ENCODE measurements around the gene MIB2. TPM values are rescaled to one million over a fixed set of nuclear protein-coding genes. Genes with fewer than 3 reads are reported as not detected.

The MIB2 gene
- 10 to 100 TPM; 40.0 to 42.8 TPM for total RNA-seq

DNA sequence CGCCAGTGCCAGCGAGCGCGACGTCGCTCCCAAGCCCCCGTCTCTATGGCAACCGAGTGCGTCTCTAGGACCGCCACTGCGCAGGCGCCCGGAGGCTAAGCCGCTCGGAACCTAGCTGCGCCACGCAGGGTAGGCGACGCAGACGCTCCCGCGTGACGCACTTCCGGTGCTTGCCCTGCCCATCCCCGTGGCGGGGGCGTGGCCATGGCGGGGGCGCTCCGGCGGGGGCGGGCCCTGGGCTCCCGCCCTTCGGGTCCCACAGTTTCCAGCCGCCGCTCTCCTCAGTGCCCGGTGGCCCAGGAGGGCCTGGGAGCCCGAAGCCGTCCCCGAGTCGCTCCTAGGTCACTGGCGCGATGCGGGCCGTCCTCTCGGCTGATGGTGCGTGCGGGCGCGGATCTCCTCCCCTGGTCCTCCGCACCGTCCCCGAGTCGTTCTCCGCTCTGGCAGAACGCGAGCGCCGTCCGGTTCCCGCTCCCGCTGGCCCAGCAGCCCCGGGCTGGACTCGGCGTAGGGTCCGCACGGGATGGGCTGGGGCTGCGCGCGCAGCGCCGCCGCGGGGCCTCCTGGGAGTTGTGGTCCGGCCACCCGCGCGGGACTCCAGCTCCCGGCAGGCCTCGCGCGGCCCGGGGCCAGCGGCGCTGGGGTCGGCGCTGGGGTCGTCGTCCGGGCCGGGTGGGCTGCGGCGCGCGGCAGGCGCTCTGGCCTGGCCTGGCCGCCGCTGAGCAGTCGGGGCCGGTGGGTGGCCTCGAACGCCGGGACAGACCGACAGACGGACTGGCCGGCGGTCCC, at the start of gene MIB2:
Gene MIB2, plus strand, starts transcription at position 245 of the 789 bp plus-strand sequence. CDS start 7,953 bp downstream, outside the sequence.
- Mint-ChIP-seq H3K36me3 (ENCODE audit: low read depth) (peaks cover 7% of the 10 kb centered on the region), H3K4me1 (peaks cover 30% of the 10 kb centered on the region), H3K27ac (peak within 1 kb of the TSS; percentile 97), H3K27me3 (no peaks in the 10 kb centered on the region), H3K9me3 (no peaks in the 10 kb centered on the region), H3K4me3 (peak within 1 kb of the TSS; percentile 89)
- CTCF ChIA-PET, result interaction anchor here (0.5 to 1.4 kb wide), 10 partner anchors 11 to 631 kb away, joined by 3 to 4 read pairs (median 3); partner anchors contain the start of gene CCNL2
- peak; percentile 97 for DNase-seq
- POLR2A ChIA-PET, result interaction anchor here (0.5 kb wide), 1 partner anchor 64 kb away, joined by 3 read pairs; no protein-coding TSS in a partner anchor

DNA sequence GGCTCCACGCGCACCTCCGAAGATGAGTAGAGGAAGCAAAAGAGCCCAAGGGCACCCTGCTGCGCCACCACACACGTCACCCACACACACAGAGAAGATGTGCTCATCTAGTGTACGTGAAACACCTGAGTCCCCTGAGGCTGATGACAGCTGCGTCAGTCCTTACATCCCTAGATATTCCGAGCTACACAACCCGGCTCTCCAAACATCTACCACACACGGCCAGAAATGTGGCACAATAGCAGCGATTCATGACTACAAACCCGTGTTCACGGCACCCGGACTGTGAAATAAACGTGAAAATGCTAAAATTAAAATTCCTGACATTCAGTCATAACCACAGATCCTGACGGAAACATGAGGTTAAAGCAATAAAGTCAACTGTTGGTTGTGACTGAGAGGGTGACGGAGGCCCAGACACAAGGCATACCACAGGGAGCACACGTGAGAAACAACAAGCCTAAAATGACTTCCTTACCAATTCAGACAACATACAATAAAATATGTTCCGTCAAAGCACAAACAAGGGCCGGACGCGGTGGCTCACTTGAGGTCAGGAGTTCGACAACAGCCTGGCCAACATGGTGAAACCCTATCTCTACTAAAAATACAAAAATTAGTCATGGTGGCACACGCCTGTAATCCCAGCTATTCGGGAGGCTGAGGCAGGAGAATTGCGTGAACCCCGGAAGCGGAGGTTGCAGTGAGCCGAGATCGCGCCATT, 48.0 kb upstream of the MIB2 start:
- Mint-ChIP-seq H3K4me3 (no peak overlapping the region), H3K36me3 (ENCODE audit: low read depth) (peaks cover 45% of the 10 kb centered on the region), H3K27ac (no peak overlapping the region), H3K4me1 (peaks cover 27% of the 10 kb centered on the region), H3K9me3 (no peaks in the 10 kb centered on the region), H3K27me3 (no peaks in the 10 kb centered on the region)
- DNase-seq, result no peak
- ChIA-PET CTCF (no interaction called here), POLR2A (no interaction called here)

DNA sequence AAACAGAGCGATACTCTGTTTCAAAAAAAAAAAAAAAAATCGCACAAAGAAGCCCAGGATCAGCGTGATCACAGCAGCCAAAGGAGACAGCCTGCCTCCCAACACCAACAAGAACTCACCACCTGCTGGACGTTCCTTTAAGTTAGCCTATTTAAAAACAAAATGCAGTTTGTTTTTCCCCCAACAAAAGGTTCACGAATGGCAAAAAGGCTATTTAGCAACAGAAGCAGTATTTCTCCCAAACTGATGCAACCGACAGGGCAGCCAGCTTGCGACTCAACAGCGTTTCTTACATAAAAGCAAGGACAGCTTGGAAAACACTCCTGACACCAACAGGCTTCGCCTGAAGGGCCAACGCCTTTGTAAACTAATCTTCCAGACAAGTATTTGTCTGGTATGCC, 47.4 kb upstream of the MIB2 start:
- Mint-ChIP-seq H3K27me3 (no peaks in the 10 kb centered on the region), H3K9me3 (no peaks in the 10 kb centered on the region), H3K4me3 (no peak overlapping the region), H3K4me1 (peaks cover 30% of the 10 kb centered on the region), H3K36me3 (ENCODE audit: low read depth) (peaks cover 44% of the 10 kb centered on the region), H3K27ac (no peak overlapping the region)
- ChIA-PET CTCF (no interaction called here), POLR2A (no interaction called here)
- DNase-seq, result no peak

DNA sequence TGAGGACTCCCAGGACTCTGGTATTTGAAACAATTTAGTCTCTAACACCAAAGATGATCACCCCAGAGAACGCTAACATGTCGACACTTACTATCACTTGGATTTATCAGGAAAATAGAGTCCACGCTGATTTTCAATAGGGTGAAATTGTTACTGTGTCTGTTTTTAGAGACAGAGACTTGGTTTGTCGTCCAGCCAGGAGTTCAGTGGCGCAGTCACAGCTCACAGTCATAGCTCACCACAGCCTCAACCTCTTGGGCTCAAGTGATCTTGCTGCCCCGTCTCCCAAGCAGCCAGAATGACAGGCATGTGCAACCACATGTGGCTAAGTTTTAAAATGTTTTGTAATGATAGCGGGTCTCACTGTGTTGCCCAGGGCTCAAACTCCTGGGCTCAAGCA, 46.0 kb upstream of the MIB2 start:
- POLR2A ChIA-PET, result no interaction called here
- no peak for DNase-seq
- Mint-ChIP-seq H3K27me3 (no peaks in the 10 kb centered on the region), H3K4me1 (peaks cover 34% of the 10 kb centered on the region), H3K4me3 (no peak overlapping the region), H3K9me3 (no peaks in the 10 kb centered on the region), H3K36me3 (ENCODE audit: low read depth) (peaks cover 42% of the 10 kb centered on the region), H3K27ac (no peak overlapping the region)
- CTCF ChIA-PET, result no interaction called here

DNA sequence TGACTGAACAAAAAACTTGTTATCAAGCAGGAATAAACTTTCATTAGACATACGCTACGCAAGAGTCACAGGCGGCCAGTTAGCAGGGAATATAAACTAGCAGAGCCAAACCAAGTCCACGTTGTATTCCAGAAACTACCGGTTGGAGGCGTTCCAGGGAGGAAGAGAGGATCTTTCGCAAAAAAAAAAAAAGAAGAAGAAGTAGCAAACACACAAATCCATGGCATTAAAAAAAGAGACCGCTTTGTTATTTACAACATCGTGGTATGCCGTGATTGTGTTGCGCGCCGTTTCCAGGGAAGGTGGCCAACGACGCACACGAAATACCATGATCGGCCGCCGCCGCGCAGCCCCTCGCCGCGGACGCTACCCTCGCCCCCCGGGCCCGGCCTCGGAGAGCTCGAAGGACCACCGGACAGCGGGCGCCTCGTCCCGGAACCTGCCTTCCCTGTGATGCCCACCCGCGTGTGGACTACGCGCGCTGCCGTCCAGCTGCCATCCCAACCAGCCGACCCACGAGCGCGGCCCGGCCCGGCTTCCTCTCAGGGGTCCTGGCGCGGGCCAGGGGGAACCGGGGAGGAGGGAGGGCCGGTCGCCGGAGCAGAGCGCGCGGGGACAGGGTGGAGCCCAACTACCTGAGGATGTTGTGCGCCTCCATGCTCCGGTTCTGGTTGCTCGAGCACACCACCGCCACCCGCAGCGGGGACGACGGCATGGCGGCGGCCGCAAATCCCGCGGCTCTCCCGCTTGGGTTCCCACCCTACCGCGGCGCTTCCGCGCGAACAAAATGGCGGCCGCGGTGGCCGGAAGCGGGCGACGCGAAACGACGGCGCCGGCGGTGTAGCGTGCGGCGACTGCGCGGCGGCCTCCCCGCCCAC, 41.2 kb upstream of the MIB2 start:
- H3K4me1 Mint-ChIP-seq, result peaks cover 36% of the 10 kb centered on the region
- H3K27ac Mint-ChIP-seq, result peak overlapping the region; percentile 99
- CTCF ChIA-PET, result no interaction called here

DNA sequence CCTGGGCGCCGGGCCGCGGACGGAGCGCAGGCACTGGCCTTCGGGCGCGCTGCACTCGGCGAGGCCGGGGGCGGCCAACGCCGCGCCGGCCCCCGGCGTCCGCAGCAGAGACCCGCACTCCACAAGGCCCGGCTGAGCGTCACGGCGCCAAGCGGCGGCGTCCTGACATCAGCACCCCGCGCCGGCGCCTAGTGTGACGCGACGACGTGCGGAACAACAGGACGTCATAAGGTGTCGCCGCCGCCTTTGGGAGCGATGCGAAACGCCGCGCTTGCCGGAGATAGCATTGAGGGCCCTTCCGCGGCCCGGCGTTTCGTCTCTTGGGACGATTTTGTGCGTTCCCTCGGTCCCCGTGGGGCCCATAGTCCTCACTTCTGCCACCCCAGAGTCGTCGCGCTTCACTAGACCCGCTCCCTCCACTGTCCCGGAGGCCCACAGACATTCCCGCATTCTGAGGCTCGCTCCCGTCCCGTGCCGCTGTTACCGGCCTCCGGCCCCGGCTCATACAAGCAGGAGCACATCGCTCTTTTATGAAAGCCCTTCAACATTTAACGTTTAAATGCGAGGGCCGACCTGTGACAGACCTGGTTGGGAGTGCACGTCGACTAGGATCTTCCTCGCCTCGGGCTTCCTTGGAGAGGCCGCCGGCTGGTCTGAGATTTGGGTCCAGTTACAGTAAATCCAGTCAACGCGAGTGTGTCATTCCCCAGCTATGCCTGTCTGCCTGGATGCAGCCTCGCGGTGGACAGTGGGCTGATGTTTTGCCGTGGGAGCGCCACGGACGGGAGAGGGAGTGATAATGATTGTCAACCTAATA, 40.4 kb upstream of the MIB2 start, which contains the start of gene SSU72:
Gene SSU72, minus strand, starts transcription at position 143 of the 817 bp plus-strand sequence. CDS start 306 bp downstream, outside the sequence.
- peak within 1 kb of the TSS; percentile 100 for H3K27ac Mint-ChIP-seq
- H3K36me3 Mint-ChIP-seq (ENCODE audit: low read depth), result peaks cover 18% of the 10 kb centered on the region
- H3K9me3 Mint-ChIP-seq, result no peaks in the 10 kb centered on the region
- POLR2A ChIA-PET, result no interaction called here
- peak within 1 kb of the TSS; percentile 98 for H3K4me3 Mint-ChIP-seq
- CTCF ChIA-PET, result no interaction called here
- peaks cover 30% of the 10 kb centered on the region for H3K4me1 Mint-ChIP-seq
- peak; percentile 94 for DNase-seq
- no peaks in the 10 kb centered on the region for H3K27me3 Mint-ChIP-seq

More for the DNA sequence above, 41.2 kb upstream of the MIB2 start:
- POLR2A ChIA-PET, result no interaction called here
- peak; percentile 71 for DNase-seq
- H3K4me3 Mint-ChIP-seq, result peak overlapping the region; percentile 98
- H3K9me3 Mint-ChIP-seq, result no peaks in the 10 kb centered on the region
- peaks cover 18% of the 10 kb centered on the region for H3K36me3 Mint-ChIP-seq (ENCODE audit: low read depth)
- H3K27me3 Mint-ChIP-seq, result no peaks in the 10 kb centered on the region

DNA sequence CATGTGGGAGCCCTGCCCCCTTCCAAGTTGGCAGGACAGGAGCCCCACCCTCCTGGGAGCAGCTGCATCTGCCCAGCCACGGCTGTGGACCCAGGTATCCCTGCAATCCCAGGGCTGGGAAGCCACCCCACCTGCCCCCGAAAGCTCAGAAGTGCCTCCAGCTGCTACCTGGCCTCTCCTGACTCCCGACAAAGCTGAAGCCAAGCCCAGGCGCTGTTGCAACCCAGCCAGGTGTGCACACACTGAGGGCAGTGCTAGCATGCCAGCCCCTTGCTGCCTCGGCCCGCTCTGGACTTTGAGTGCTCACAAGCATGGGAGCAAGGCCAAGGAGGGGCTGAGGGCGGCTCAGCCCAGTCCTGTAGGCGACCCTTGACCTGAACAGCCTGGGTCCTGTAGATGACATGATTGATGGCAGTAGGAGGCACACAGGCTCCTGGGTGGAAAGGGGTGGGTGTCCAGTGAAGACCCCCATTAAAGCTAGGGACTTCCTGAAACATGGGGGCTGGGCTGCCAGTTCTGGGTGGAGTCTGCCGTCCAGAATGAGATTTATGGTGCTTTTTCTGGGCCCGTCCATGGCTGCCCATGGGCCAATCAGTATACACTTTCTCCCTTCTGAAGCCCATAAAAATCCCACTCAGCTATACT, 37.8 kb upstream of the MIB2 start:
- no peaks in the 10 kb centered on the region for H3K9me3 Mint-ChIP-seq
- no peak overlapping the region for H3K4me3 Mint-ChIP-seq
- H3K27ac Mint-ChIP-seq, result no peak overlapping the region
- peaks cover 18% of the 10 kb centered on the region for H3K4me1 Mint-ChIP-seq
- POLR2A ChIA-PET, result no interaction called here
- no peak for DNase-seq
- peaks cover 7% of the 10 kb centered on the region for H3K36me3 Mint-ChIP-seq (ENCODE audit: low read depth)
- peaks cover 15% of the 10 kb centered on the region for H3K27me3 Mint-ChIP-seq
- CTCF ChIA-PET, result interaction anchor here (0.5 to 1.0 kb wide), 2 partner anchors 37 to 304 kb away, joined by 3 to 5 read pairs; no protein-coding TSS in a partner anchor

DNA sequence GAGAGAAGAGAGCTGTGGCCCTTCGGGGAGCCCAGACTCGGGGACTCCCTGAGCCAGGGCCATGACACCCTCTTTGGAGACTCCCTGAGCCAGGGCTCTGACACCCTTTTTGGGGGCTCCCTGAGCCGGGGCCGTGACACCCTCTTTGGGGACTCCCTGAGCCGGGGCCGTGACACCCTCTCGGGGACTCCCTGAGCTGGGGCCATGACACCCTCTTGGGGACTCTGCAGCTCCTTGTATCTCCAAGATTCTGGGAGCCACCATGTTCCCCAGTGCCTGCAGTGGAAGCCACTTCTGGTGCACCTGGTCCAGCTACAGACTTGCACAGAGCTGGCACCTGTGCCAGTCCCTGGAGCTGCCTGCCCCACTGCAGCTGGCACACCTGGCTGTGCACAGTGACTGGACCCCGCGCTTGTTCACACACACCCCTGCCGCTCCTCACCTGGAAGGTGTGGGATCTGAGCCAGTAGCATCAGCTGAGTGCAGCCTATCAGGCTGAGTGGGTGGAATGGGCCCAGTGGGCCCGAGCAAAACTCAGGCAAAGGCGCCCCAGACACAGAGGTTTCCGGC, 36.8 kb upstream of the MIB2 start:
- no peak for DNase-seq
- CTCF ChIA-PET, result interaction anchor here (0.6 to 1.6 kb wide), 6 partner anchors 10 to 307 kb away, joined by 3 to 4 read pairs (median 3); partner anchors contain the start of gene MIB2
- H3K4me1 Mint-ChIP-seq, result peaks cover 13% of the 10 kb centered on the region
- POLR2A ChIA-PET, result no interaction called here
- H3K36me3 Mint-ChIP-seq (ENCODE audit: low read depth), result peaks cover 5% of the 10 kb centered on the region
- peaks cover 15% of the 10 kb centered on the region for H3K27me3 Mint-ChIP-seq
- no peak overlapping the region for H3K27ac Mint-ChIP-seq
- no peaks in the 10 kb centered on the region for H3K9me3 Mint-ChIP-seq
- no peak overlapping the region for H3K4me3 Mint-ChIP-seq

DNA sequence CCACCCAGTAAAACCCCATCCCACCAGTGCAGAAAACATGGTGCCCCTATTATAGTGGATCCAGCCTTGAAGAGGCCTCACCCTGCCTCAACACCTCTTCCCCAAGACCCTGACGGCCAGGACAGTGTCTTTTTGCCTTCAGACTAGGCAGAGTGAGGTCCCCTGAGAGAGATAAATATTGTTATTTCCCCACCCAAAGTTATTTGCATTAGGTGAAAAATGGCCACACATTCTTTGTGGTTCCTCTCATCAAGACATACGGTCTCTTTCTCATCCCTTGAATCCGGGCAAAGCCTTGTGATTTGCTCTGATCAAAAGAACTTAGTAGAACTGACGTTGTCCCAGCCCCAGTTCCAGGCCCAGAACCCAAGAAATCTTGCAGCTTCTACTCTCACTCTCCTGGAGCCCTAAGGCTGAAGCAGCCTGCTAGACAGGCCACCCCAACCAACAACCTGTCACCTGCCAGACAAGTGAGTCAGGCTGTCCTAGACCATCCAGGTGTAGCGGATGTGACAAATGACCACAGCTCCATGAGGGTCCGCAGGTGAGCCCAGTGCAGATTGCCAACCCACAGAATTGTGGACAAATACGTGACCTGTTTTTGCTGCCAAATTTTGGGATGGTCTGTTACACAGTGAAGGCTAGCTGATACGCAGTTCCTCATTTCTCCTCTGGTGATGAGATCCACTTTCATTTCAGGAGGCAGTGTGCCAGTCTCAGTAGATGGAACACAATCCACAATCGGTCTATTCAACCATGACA, 32.5 kb upstream of the MIB2 start:
- CTCF ChIA-PET, result interaction anchor here (0.7 kb wide), 1 partner anchor 176 kb away, joined by 3 read pairs; the partner anchor contains the start of gene MRPL20
- H3K36me3 Mint-ChIP-seq (ENCODE audit: low read depth), result no peaks in the 10 kb centered on the region
- peaks cover 15% of the 10 kb centered on the region for H3K27me3 Mint-ChIP-seq
- no peaks in the 10 kb centered on the region for H3K9me3 Mint-ChIP-seq
- POLR2A ChIA-PET, result no interaction called here
- H3K27ac Mint-ChIP-seq, result no peak overlapping the region
- peaks cover 5% of the 10 kb centered on the region for H3K4me1 Mint-ChIP-seq
- DNase-seq, result no peak
- H3K4me3 Mint-ChIP-seq, result no peak overlapping the region

DNA sequence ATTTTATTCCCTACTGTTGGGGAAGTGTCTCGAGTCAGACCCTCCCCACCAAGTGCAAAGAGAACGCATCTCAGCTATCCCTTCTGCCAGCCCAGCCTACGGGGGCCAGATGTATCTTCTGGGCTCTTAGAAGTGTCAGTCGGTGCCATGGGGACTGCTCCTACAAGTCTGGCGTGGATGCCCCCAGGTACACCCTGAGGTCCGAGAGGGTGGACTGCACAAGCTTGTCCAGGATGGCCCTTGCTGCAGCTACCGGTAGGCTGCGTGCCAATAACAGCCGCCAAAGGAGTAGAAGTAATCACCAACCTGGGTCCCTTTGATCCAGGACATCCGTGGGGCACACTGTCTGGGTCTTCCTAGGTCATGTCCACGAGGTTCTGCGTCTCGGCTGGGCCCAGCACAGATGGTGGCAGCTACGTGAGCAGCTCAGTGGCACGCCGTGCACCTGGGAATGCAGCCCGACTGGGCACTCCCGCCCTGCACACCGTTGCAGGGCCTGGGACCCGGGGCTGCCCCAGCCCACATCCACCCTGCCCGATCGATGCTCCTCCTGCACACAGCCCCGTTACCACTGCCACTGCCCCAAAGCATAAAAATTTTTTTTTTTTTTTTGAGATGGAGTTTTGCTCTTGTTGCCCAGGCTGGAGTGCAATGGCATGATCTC, 31.8 kb upstream of the MIB2 start:
- Mint-ChIP-seq H3K4me3 (no peak overlapping the region), H3K36me3 (ENCODE audit: low read depth) (no peaks in the 10 kb centered on the region), H3K27me3 (peaks cover 15% of the 10 kb centered on the region), H3K4me1 (peaks cover 5% of the 10 kb centered on the region), H3K27ac (peak overlapping the region; percentile 66), H3K9me3 (no peaks in the 10 kb centered on the region)
- no peak for DNase-seq
- ChIA-PET CTCF (interaction anchor here (0.7 kb wide), 1 partner anchor 176 kb away, joined by 3 read pairs; the partner anchor contains the start of gene MRPL20), POLR2A (no interaction called here)

All from activated CD4-positive, alpha-beta T cell treated with anti-CD3 and anti-CD28 coated beads, Interleukin-2, amount 10 ng/mL, durations not matched to agents 7 days and 5 days (primary cell).